A549 (cell line): ENCODE measurements around the gene FOXP1. TPM values are rescaled to one million over a fixed set of nuclear protein-coding genes. Genes with fewer than 3 reads are reported as not detected.

Experiments used
- ATAC-seq, 2 experiments: fragments of 200-7000 bp in 1 of 2; fragments of >200 bp in 1 of 2; cut with Nextera tagmentation in 1 of 2; cut with Tn5 transposase in 1 of 2; 3 replicates each; pipeline versions ENCODE4 v1.8.0 to v1.9.1; 2018 to 2020; ENCODE audit warnings: mild to moderate bottlenecking in 1 of 2, moderate library complexity in 1 of 2
- CTCF ChIA-PET: fragments of 300-600 bp; sonication (Branson Sonifier 250); formaldehyde crosslinking; extraction: SDS; loops from one replicate; lab custom pipeline; 2021; ENCODE audit warnings: antibody characterized with exemption, inconsistent platforms; lab: Yijun Ruan, JAX
- POLR2A ChIA-PET: fragments of 350-600 bp; formaldehyde crosslinking; extraction: SDS; loops from one replicate; lab custom pipeline; 2021; ENCODE audit warnings: antibody characterized with exemption, inconsistent platforms; lab: Yijun Ruan, JAX
- DNase-seq, 2 experiments: peaks; one replicate each; pipeline versions ENCODE4 v3.0.0 to v3.0.0-alpha.2; 2011 to 2016; ENCODE audit warnings: low read depth in 1 of 2, low spot score in 1 of 2
- FAIRE-seq: peaks from 2 replicates; lab custom pipeline; 2011; peaks lifted over from hg19 to GRCh38; lab: Jason Lieb, UNC
- H3K27ac ChIP-seq, 2 experiments: fragments of >200 bp; sonication (Bioruptor Twin); formaldehyde crosslinking; 3 replicates each; pipeline ENCODE4 v1.5.1; 2016 to 2017
- H3K4me1 ChIP-seq: fragments of >200 bp; sonication (Bioruptor Twin); formaldehyde crosslinking; 3 replicates; pipeline ENCODE4 v1.6.1; 2016
- H3K4me2 ChIP-seq: fragments of >200 bp; sonication (Bioruptor Twin); formaldehyde crosslinking; 3 replicates; pipeline ENCODE4 v1.6.1; 2016
- H3K4me3 ChIP-seq: fragments of >200 bp; sonication (Bioruptor Twin); formaldehyde crosslinking; 3 replicates; pipeline ENCODE4 v1.5.1; 2016
- H3K9me3 ChIP-seq: fragments of >200 bp; sonication (Bioruptor Twin); formaldehyde crosslinking; 3 replicates; pipeline ENCODE4 v1.6.1; 2016
- CBX8 ChIP-seq: fragments of 200-600 bp; sonication (generic); IDR thresholded peaks from 2 replicates; pipeline ENCODE4 v1.6.1; 2016
- CHD2 ChIP-seq: fragments of 150-350 bp; IDR thresholded peaks from 2 replicates; pipeline ENCODE4 v1.6.1; 2014; ENCODE audit warnings: low read length; ENCODE audit not compliant: partially characterized antibody
- HEYL ChIP-seq: fragments of 250-450 bp; sonication (Bioruptor Pico); IDR thresholded peaks from 2 replicates; pipeline ENCODE4 v1.8.0; 2021; ENCODE audit warnings: mild to moderate bottlenecking, moderate library complexity
- HOXA7 ChIP-seq: fragments of 250-450 bp; sonication (Bioruptor Pico); IDR thresholded peaks from 2 replicates; pipeline ENCODE4 v1.5.0; 2020; ENCODE audit warnings: mild to moderate bottlenecking, moderate library complexity
- HOXB5 ChIP-seq: fragments of 250-450 bp; sonication (Bioruptor Pico); IDR thresholded peaks from 2 replicates; pipeline ENCODE4 v1.5.0; 2020; ENCODE audit warnings: mild to moderate bottlenecking, moderate library complexity
- JUNB ChIP-seq: fragments of >200 bp; sonication (Bioruptor Twin); formaldehyde crosslinking; IDR thresholded peaks from 2 replicates; pipeline ENCODE4 v1.6.1; 2016
- KDM1A ChIP-seq: fragments of 200-600 bp; sonication (generic); IDR thresholded peaks from 2 replicates; pipeline ENCODE4 v1.6.1; 2016; ENCODE audit warnings: low read depth, mild to moderate bottlenecking
- MAFK ChIP-seq: fragments of 450-650 bp; IDR thresholded peaks from 2 replicates; pipeline ENCODE4 v1.6.1; 2014; ENCODE audit not compliant: partially characterized antibody
- MAZ ChIP-seq: fragments of 150-350 bp; IDR thresholded peaks from 2 replicates; pipeline ENCODE4 v1.6.1; 2014; ENCODE audit warnings: antibody characterized with exemption, low read depth, low read length, borderline replicate concordance
- NPAS2 ChIP-seq: fragments of 250-450 bp; sonication (Bioruptor Pico); IDR thresholded peaks from 2 replicates; pipeline ENCODE4 v1.8.0; 2022; ENCODE audit warnings: mild to moderate bottlenecking, moderate library complexity, borderline replicate concordance
- POLR2A ChIP-seq: IDR thresholded peaks from 2 replicates; pipeline ENCODE4 v1.6.1; 2012; ENCODE audit warnings: mild to moderate bottlenecking, low read length
- POLR2AphosphoS2 ChIP-seq: conservative IDR thresholded peaks from 2 replicates; pipeline ENCODE4 v1.6.1; 2012; ENCODE audit warnings: low read length, improper control_type of control experiment, inconsistent platforms
- RARB ChIP-seq: fragments of 250-450 bp; sonication (Bioruptor Pico); IDR thresholded peaks from 2 replicates; pipeline ENCODE4 v1.8.0; 2021; ENCODE audit warnings: mild to moderate bottlenecking, moderate library complexity
- RNF2 ChIP-seq: fragments of 200-600 bp; sonication (generic); IDR thresholded peaks from 2 replicates; pipeline ENCODE4 v1.6.1; 2016; ENCODE audit warnings: low read depth, mild to moderate bottlenecking, antibody characterized with exemption, moderate library complexity, borderline replicate concordance
- SMC3 ChIP-seq: fragments of >200 bp; sonication (Bioruptor Twin); formaldehyde crosslinking; IDR thresholded peaks from 3 replicates; pipeline ENCODE4 v1.6.1; 2018; ENCODE audit warnings: inconsistent platforms
- SREBF2 ChIP-seq: fragments of 450-650 bp; IDR thresholded peaks from 2 replicates; pipeline ENCODE4 v1.6.1; 2014; ENCODE audit warnings: mild to moderate bottlenecking, moderate library complexity
- TP53 ChIP-seq: fragments of 250-450 bp; sonication (Bioruptor Pico); IDR thresholded peaks from 2 replicates; pipeline ENCODE4 v1.5.0; 2021; ENCODE audit warnings: mild to moderate bottlenecking, moderate library complexity
- ZFP36 ChIP-seq: fragments of 450-650 bp; IDR thresholded peaks from 2 replicates; pipeline ENCODE4 v1.6.1; 2014; ENCODE audit warnings: borderline replicate concordance; ENCODE audit not compliant: partially characterized antibody
- ZNF302 ChIP-seq: fragments of 250-450 bp; sonication (Bioruptor Pico); IDR thresholded peaks from 2 replicates; pipeline ENCODE4 v1.9.0; 2021; ENCODE audit warnings: inconsistent platforms, mild to moderate bottlenecking, moderate library complexity
- WGBS: methylation state at CpG from one replicate; pipeline ENCODE4 v1.1.6; 2017; ENCODE audit errors: missing lambda C conversion rate; 5-methylcytosine and 5-hydroxymethylcytosine counted together
- polyA plus RNA-seq, 4 experiments: library from polyadenylated mRNA; depleted of rRNA in 3 of 4; stranded (reverse); fragments of >200 nt; fragmentation: RNase III in 1 of 4; extraction: RNeasy Plus Mini Kit Qiagen cat#74134 plus additional on column Dnase treatment in 1 of 4; gene quantifications; 2 replicates in 3 of 4; 3 replicates in 1 of 4; pipeline ENCODE4 v1.2.3, GENCODE V29; 2011 to 2017
- TF ChIP-seq, protein P1 (sequence below): fragments of >200 bp; sonication (Bioruptor Twin); formaldehyde crosslinking; IDR thresholded peaks from 3 replicates; pipeline ENCODE4 v1.5.1; 2016
- TF ChIP-seq, protein P2 (sequence below): IDR thresholded peaks from 2 replicates; pipeline ENCODE4 v1.6.1; 2012
- TF ChIP-seq, protein P3 (sequence below): fragments of >200 bp; sonication (Bioruptor Twin); formaldehyde crosslinking; IDR thresholded peaks from 3 replicates; pipeline ENCODE4 v1.6.1; 2016
- TF ChIP-seq, protein P4 (sequence below): fragments of 250-450 bp; sonication (Bioruptor Pico); IDR thresholded peaks from 2 replicates; pipeline ENCODE4 v1.5.0; 2020; ENCODE audit warnings: low read depth, mild to moderate bottlenecking, moderate library complexity

The FOXP1 gene
- polyA plus RNA-seq, 2 of the 4 experiments (the other 2 are of a cell fraction): 12.8 to 13.9 TPM

DNA sequence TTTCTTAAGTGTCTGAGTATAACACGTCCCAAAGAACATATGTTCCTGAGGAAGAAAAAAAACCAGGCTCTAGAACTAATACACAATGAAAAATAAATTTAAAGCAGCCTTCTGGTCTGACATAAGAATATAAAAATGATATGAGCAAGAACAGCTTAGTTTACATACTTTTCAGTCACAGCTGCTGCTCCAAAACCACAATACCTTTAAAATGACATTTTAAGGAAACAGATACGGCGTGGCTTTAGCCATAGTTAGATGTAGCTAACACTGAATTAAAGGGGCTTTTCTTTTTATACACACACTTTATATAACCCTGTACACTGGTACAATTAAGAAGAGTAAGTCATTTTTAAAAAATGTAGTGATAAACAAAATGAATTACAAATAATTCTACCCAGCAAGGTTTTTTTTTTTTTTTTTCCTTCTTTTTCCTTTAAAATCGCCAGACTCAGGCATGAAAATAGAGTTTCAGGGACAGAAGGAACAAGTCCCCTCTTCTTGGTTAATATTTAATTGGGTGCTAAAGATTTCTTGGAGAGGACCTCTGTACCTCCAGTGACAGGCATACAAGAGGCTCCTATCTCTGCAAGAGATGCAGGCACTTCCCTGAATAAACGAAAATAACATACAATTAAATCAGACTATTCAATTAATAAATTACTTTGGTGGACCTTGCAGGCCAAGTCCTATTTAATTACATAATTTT, 265.6 kb downstream of the FOXP1 start (continued):
- no peak for TF ChIP-seq NPAS2 (CRISPR knock-in tag)
- TF ChIP-seq HEYL (CRISPR knock-in tag): no peak
- TF ChIP-seq, protein P1, sequence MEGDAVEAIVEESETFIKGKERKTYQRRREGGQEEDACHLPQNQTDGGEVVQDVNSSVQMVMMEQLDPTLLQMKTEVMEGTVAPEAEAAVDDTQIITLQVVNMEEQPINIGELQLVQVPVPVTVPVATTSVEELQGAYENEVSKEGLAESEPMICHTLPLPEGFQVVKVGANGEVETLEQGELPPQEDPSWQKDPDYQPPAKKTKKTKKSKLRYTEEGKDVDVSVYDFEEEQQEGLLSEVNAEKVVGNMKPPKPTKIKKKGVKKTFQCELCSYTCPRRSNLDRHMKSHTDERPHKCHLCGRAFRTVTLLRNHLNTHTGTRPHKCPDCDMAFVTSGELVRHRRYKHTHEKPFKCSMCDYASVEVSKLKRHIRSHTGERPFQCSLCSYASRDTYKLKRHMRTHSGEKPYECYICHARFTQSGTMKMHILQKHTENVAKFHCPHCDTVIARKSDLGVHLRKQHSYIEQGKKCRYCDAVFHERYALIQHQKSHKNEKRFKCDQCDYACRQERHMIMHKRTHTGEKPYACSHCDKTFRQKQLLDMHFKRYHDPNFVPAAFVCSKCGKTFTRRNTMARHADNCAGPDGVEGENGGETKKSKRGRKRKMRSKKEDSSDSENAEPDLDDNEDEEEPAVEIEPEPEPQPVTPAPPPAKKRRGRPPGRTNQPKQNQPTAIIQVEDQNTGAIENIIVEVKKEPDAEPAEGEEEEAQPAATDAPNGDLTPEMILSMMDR: no peak
- TF ChIP-seq POLR2AphosphoS2: no peak
- TF ChIP-seq HOXA7 (CRISPR knock-in tag): no peak
- no peak for TF ChIP-seq POLR2A
- TF ChIP-seq, all 56 proteins: peak for 0

DNA sequence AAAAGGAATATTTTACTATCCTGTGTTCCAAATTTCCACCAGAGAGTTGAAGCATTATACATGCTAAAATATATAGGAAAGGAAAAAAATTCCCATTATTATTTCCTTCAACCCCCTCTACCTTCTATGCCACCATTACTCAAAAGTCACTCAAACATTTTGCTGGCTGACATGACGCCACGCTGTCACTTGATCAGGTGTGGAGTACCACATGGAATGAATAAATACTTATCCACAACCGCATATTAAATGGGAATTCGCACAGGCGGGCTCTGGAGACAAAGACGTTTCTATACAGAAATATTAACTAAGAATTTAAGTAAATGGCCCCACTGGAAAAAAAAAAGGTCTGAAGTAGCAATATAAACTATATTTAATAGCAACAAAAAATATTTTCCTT, 266.4 kb downstream of the FOXP1 start:
- no peak overlapping the region for H3K4me2 ChIP-seq
- WGBS: 90% methylated on average over 6 of the region's 6 CpGs
- no peak overlapping the region for H3K27ac ChIP-seq
- FAIRE-seq: no peak
- CTCF ChIA-PET: no interaction called here
- TF ChIP-seq ZFP36: no peak
- TF ChIP-seq KDM1A: no peak
- TF ChIP-seq, all 56 proteins: peak for 0
- DNase-seq: no peak
- peaks cover 11% of the 10 kb centered on the region for H3K4me1 ChIP-seq
- no peak for ATAC-seq
- no peaks in the 10 kb centered on the region for H3K9me3 ChIP-seq
- POLR2A ChIA-PET: interaction anchor here (0.6 kb wide), 1 partner anchor 263 kb away, joined by 3 read pairs; no protein-coding TSS in a partner anchor
- H3K4me3 ChIP-seq: no peak overlapping the region

DNA sequence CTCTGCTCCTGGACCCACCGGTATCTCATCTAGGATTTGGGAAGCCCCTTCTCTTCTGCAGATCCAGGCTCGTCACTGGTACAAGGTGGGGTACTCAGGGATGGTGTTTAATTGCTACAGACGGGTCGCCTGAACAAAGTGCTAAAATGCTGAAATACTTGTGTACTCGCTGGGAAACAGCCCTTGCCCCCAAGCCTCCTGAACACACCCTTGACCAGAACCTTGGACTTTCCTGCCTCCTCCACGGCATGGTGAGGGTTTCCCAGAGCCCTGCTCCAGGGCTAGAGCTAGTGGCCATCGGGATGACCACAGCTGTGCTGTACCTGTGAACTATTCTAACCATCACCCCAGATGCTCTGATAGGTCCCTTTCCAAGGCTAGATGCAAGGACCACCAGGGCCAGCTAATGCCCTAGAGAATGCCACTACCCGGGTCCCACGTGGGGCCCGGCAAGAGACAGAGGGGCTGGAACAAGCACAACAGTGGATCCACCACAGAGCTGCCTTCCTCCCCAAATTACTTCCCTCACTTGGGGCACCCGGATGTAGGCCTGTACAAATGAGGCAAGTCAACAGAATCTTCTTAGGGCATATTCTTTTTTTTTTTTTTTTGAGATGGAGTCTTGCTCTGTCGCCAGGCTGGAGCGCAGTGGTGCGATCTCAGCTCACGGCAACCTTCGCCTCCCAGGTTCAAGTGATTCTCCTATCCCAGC, 267.3 kb downstream of the FOXP1 start:
- no peaks in the 10 kb centered on the region for H3K9me3 ChIP-seq
- no peak overlapping the region for H3K4me2 ChIP-seq
- no peak for ATAC-seq
- FAIRE-seq: no peak
- ChIA-PET CTCF (interaction anchor here (0.6 kb wide), 1 partner anchor 228 kb away, joined by 5 read pairs; no protein-coding TSS in a partner anchor), POLR2A (interaction anchor here (0.6 kb wide), 1 partner anchor 263 kb away, joined by 3 read pairs; no protein-coding TSS in a partner anchor)
- no peak for DNase-seq
- 94% methylated on average over 15 of the region's 16 CpGs for WGBS
- no peak overlapping the region for H3K4me3 ChIP-seq
- TF ChIP-seq RARB (CRISPR knock-in tag): no peak
- no peak for TF ChIP-seq SREBF2
- TF ChIP-seq, protein P1: no peak
- no peak for TF ChIP-seq TP53 (CRISPR knock-in tag)
- TF ChIP-seq JUNB: no peak
- no peak for TF ChIP-seq SMC3
- TF ChIP-seq, protein P2, sequence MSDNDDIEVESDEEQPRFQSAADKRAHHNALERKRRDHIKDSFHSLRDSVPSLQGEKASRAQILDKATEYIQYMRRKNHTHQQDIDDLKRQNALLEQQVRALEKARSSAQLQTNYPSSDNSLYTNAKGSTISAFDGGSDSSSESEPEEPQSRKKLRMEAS: no peak
- TF ChIP-seq HOXB5 (CRISPR knock-in tag): no peak
- no peak for TF ChIP-seq MAFK
- TF ChIP-seq ZNF302 (CRISPR knock-in tag): no peak
- TF ChIP-seq MAZ: no peak
- no peak for TF ChIP-seq RNF2
- TF ChIP-seq NPAS2 (CRISPR knock-in tag): no peak
- TF ChIP-seq, protein P3, sequence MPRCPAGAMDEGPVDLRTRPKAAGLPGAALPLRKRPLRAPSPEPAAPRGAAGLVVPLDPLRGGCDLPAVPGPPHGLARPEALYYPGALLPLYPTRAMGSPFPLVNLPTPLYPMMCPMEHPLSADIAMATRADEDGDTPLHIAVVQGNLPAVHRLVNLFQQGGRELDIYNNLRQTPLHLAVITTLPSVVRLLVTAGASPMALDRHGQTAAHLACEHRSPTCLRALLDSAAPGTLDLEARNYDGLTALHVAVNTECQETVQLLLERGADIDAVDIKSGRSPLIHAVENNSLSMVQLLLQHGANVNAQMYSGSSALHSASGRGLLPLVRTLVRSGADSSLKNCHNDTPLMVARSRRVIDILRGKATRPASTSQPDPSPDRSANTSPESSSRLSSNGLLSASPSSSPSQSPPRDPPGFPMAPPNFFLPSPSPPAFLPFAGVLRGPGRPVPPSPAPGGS: no peak
- no peak for TF ChIP-seq CHD2
- TF ChIP-seq, protein P4, sequence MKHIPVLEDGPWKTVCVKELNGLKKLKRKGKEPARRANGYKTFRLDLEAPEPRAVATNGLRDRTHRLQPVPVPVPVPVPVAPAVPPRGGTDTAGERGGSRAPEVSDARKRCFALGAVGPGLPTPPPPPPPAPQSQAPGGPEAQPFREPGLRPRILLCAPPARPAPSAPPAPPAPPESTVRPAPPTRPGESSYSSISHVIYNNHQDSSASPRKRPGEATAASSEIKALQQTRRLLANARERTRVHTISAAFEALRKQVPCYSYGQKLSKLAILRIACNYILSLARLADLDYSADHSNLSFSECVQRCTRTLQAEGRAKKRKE: no peak
- no peak for TF ChIP-seq ZFP36
- TF ChIP-seq CBX8: no peak
- H3K4me1 ChIP-seq: peaks cover 15% of the 10 kb centered on the region
- no peak overlapping the region for H3K27ac ChIP-seq
